T-helper 1 cell treated with Interleukin-12 subunit alpha and Interleukin-12 subunit beta and Interleukin-4 antibody, amounts not matched to agents 30 μg/mL and 1 μg/mL, for 36 hours (primary cell): ENCODE measurements around the gene CELF2.

Experiments used
- H3K27ac Mint-ChIP-seq: one replicate; pipeline ENCODE4 v1.8.0; 2021; ENCODE audit warnings: mild to moderate bottlenecking, mixed read lengths
- H3K27me3 Mint-ChIP-seq: one replicate; pipeline ENCODE4 v1.8.0; 2021; ENCODE audit warnings: low read depth, mixed read lengths
- H3K36me3 Mint-ChIP-seq: one replicate; pipeline ENCODE4 v1.8.0; 2021; ENCODE audit warnings: low read depth, mixed read lengths
- H3K4me1 Mint-ChIP-seq: one replicate; pipeline ENCODE4 v1.8.0; 2021; ENCODE audit warnings: low read depth, mixed read lengths
- H3K4me3 Mint-ChIP-seq: one replicate; pipeline ENCODE4 v1.8.0; 2021; ENCODE audit warnings: mild to moderate bottlenecking, moderate library complexity, mixed read lengths
- H3K9me3 Mint-ChIP-seq: one replicate; pipeline ENCODE4 v1.8.0; 2021; ENCODE audit warnings: mixed read lengths

Gene CELF2

GRCh38 chr10:11302181-11302580 is 284.5 kb downstream of the CELF2 start:
- H3K36me3 Mint-ChIP-seq = peaks cover 80% of the 10 kb centered on the region
- H3K9me3 Mint-ChIP-seq = peaks cover 4% of the 10 kb centered on the region
- no peaks in the 10 kb centered on the region for H3K27me3 Mint-ChIP-seq
- H3K4me3 Mint-ChIP-seq = no peak overlapping the region
- H3K4me1 Mint-ChIP-seq = peaks cover 2% of the 10 kb centered on the region
- H3K27ac Mint-ChIP-seq = no peak overlapping the region

- Mint-ChIP-seq H3K4me1 (peaks cover 4% of the 10 kb centered on the region), H3K27me3 (no peaks in the 10 kb centered on the region), H3K27ac (no peak overlapping the region), H3K9me3 (peaks cover 17% of the 10 kb centered on the region), H3K36me3 (peaks cover 81% of the 10 kb centered on the region), H3K4me3 (no peak overlapping the region)
Measured at GRCh38 chr10:11303361-11304170, 285.9 kb downstream of the CELF2 start.

GRCh38 chr10:11304906-11305585 is 287.4 kb downstream of the CELF2 start:
- H3K4me1 Mint-ChIP-seq = peaks cover 13% of the 10 kb centered on the region
- H3K9me3 Mint-ChIP-seq = peaks cover 27% of the 10 kb centered on the region
- peaks cover 86% of the 10 kb centered on the region for H3K36me3 Mint-ChIP-seq
- no peaks in the 10 kb centered on the region for H3K27me3 Mint-ChIP-seq
- no peak overlapping the region for H3K4me3 Mint-ChIP-seq
- no peak overlapping the region for H3K27ac Mint-ChIP-seq

GRCh38 chr10:11305825-11306593 is 288.3 kb downstream of the CELF2 start:
- Mint-ChIP-seq H3K4me1 (peaks cover 15% of the 10 kb centered on the region), H3K9me3 (peaks cover 27% of the 10 kb centered on the region), H3K27me3 (no peaks in the 10 kb centered on the region), H3K36me3 (peaks cover 90% of the 10 kb centered on the region), H3K27ac (no peak overlapping the region), H3K4me3 (no peak overlapping the region)

- Mint-ChIP-seq H3K9me3 (peaks cover 32% of the 10 kb centered on the region), H3K4me1 (peaks cover 18% of the 10 kb centered on the region)
Measured at GRCh38 chr10:11307004-11307403, 289.3 kb downstream of the CELF2 start.

GRCh38 chr10:11307937-11308336 is 290.3 kb downstream of the CELF2 start:
- Mint-ChIP-seq H3K36me3 (peaks cover 95% of the 10 kb centered on the region), H3K9me3 (peaks cover 33% of the 10 kb centered on the region), H3K27me3 (no peaks in the 10 kb centered on the region), H3K4me3 (no peak overlapping the region), H3K27ac (peak overlapping the region; percentile 27), H3K4me1 (peaks cover 18% of the 10 kb centered on the region)

More at GRCh38 chr10:11307004-11307403, 289.3 kb downstream of the CELF2 start:
- no peak overlapping the region for H3K27ac Mint-ChIP-seq
- no peak overlapping the region for H3K4me3 Mint-ChIP-seq
- no peaks in the 10 kb centered on the region for H3K27me3 Mint-ChIP-seq
- H3K36me3 Mint-ChIP-seq = peaks cover 95% of the 10 kb centered on the region

- H3K27ac Mint-ChIP-seq = no peak overlapping the region
- peaks cover 24% of the 10 kb centered on the region for H3K4me1 Mint-ChIP-seq
- no peaks in the 10 kb centered on the region for H3K27me3 Mint-ChIP-seq
- H3K36me3 Mint-ChIP-seq = peaks cover 93% of the 10 kb centered on the region
- peaks cover 33% of the 10 kb centered on the region for H3K9me3 Mint-ChIP-seq
- no peak overlapping the region for H3K4me3 Mint-ChIP-seq
Measured at GRCh38 chr10:11311027-11311426, 293.4 kb downstream of the CELF2 start.

GRCh38 chr10:11313463-11313862 is 295.8 kb downstream of the CELF2 start:
- Mint-ChIP-seq H3K27ac (peak overlapping the region; percentile 11), H3K9me3 (peaks cover 16% of the 10 kb centered on the region), H3K36me3 (peaks cover 84% of the 10 kb centered on the region), H3K27me3 (no peaks in the 10 kb centered on the region), H3K4me1 (peaks cover 25% of the 10 kb centered on the region), H3K4me3 (no peak overlapping the region)

GRCh38 chr10:11317936-11318670 is 300.4 kb downstream of the CELF2 start:
- Mint-ChIP-seq H3K27me3 (no peaks in the 10 kb centered on the region), H3K9me3 (no peaks in the 10 kb centered on the region), H3K4me1 (peaks cover 34% of the 10 kb centered on the region), H3K4me3 (no peak overlapping the region), H3K36me3 (peaks cover 65% of the 10 kb centered on the region), H3K27ac (peak overlapping the region; percentile 65)

GRCh38 chr10:11318826-11319598 is 301.3 kb downstream of the CELF2 start:
- Mint-ChIP-seq H3K9me3 (no peaks in the 10 kb centered on the region), H3K4me3 (no peak overlapping the region), H3K27ac (peak overlapping the region; percentile 65), H3K27me3 (no peaks in the 10 kb centered on the region), H3K4me1 (peaks cover 32% of the 10 kb centered on the region), H3K36me3 (peaks cover 64% of the 10 kb centered on the region)

GRCh38 chr10:11319990-11320602 is 302.4 kb downstream of the CELF2 start:
- no peaks in the 10 kb centered on the region for H3K27me3 Mint-ChIP-seq
- H3K36me3 Mint-ChIP-seq = peaks cover 63% of the 10 kb centered on the region
- H3K4me1 Mint-ChIP-seq = peaks cover 32% of the 10 kb centered on the region
- H3K27ac Mint-ChIP-seq = peak overlapping the region; percentile 78
- no peaks in the 10 kb centered on the region for H3K9me3 Mint-ChIP-seq
- no peak overlapping the region for H3K4me3 Mint-ChIP-seq

- H3K27me3 Mint-ChIP-seq = no peaks in the 10 kb centered on the region
- H3K9me3 Mint-ChIP-seq = no peaks in the 10 kb centered on the region
- no peak overlapping the region for H3K4me3 Mint-ChIP-seq
- peak overlapping the region; percentile 14 for H3K27ac Mint-ChIP-seq
- H3K4me1 Mint-ChIP-seq = peaks cover 29% of the 10 kb centered on the region
- peaks cover 65% of the 10 kb centered on the region for H3K36me3 Mint-ChIP-seq
Measured at GRCh38 chr10:11320809-11321520, 303.3 kb downstream of the CELF2 start.

- no peaks in the 10 kb centered on the region for H3K9me3 Mint-ChIP-seq
- peaks cover 30% of the 10 kb centered on the region for H3K4me1 Mint-ChIP-seq
- peaks cover 65% of the 10 kb centered on the region for H3K36me3 Mint-ChIP-seq
- no peak overlapping the region for H3K27ac Mint-ChIP-seq
- H3K4me3 Mint-ChIP-seq = no peak overlapping the region
- H3K27me3 Mint-ChIP-seq = no peaks in the 10 kb centered on the region
Measured at GRCh38 chr10:11322698-11323097, 305.0 kb downstream of the CELF2 start.
